GM23248 (cell line): ENCODE results near the gene PPID.

Source experiments
- EZH2 ChIP-seq: fragments of 200-600 bp; sonication (generic); IDR thresholded peaks from 2 replicates; pipeline ENCODE4 v1.6.1; 2018; ENCODE audit warnings: antibody characterized with exemption, mild to moderate bottlenecking; ENCODE audit not compliant: insufficient read depth, poor library complexity, severe bottlenecking
- EZH2phosphoT487 ChIP-seq: fragments of 200-600 bp; sonication (generic); IDR thresholded peaks from 2 replicates; pipeline ENCODE4 v1.6.1; 2018; ENCODE audit warnings: antibody characterized with exemption, moderate library complexity, mild to moderate bottlenecking, low read depth; ENCODE audit not compliant: insufficient read depth

- TF ChIP-seq EZH2, result no peak
- no peak for TF ChIP-seq EZH2phosphoT487
Observed at GRCh38 chr4:158671915-158672806, 51.0 kb downstream of the PPID start, which contains the start of gene ETFDH.
